Common myeloid progenitor, CD34-positive (primary cell): ENCODE results near the gene PRICKLE1.
A peak's percentile ranks its signal among the peaks of the same experiment; 100 is the strongest.

Experiments used
- CTCF ChIA-PET: fragments of 350-600 bp; sonication (Branson Sonifier 250); formaldehyde crosslinking; loops from one replicate; lab custom pipeline; 2021; ENCODE audit warnings: antibody characterized with exemption; lab: Charles Lee
- POLR2A ChIA-PET: fragments of 350-600 bp; sonication (Branson Sonifier 250); formaldehyde crosslinking; loops from one replicate; lab custom pipeline; 2021; ENCODE audit warnings: antibody characterized with exemption; lab: Charles Lee
- DNase-seq, 3 donors: peaks; one replicate each; pipeline versions ENCODE4 v3.0.0 to v3.0.0-alpha.2; 2013
- H3K27ac ChIP-seq, 2 experiments: 1 replicate in 1 of 2; 2 replicates in 1 of 2; pipeline ENCODE4 v1.7.0; 2013; ENCODE audit warnings: inconsistent platforms in 2 of 2, low read length in 2 of 2, mild to moderate bottlenecking in 2 of 2, low read depth in 1 of 2, moderate library complexity in 1 of 2; ENCODE audit not compliant: severe bottlenecking in 2 of 2, insufficient read depth in 1 of 2, poor library complexity in 1 of 2
- H3K27me3 ChIP-seq, 5 experiments: replicated peaks in 2 of 5; 1 replicate in 3 of 5; 2 replicates in 2 of 5; pipeline versions ENCODE4 v1.6.1 to v1.7.0; 2013; ENCODE audit warnings: low read length in 4 of 5, mild to moderate bottlenecking in 2 of 5, moderate library complexity in 2 of 5, inconsistent platforms in 1 of 5; ENCODE audit not compliant: insufficient read depth in 5 of 5, control insufficient read depth in 4 of 5
- H3K36me3 ChIP-seq, 4 experiments: 1 replicate in 2 of 4; 2 replicates in 2 of 4; pipeline versions ENCODE4 v1.6.1 to v1.7.0; 2013; ENCODE audit warnings: low read length in 3 of 4, control low read depth in 1 of 4, mild to moderate bottlenecking in 1 of 4; ENCODE audit not compliant: control insufficient read depth in 4 of 4, insufficient read depth in 4 of 4
- H3K4me1 ChIP-seq, 4 experiments: 1 replicate in 3 of 4; 2 replicates in 1 of 4; pipeline versions ENCODE4 v1.6.1 to v1.7.1; 2013; ENCODE audit warnings: low read length in 3 of 4, mild to moderate bottlenecking in 3 of 4, control low read depth in 1 of 4, inconsistent platforms in 1 of 4, moderate library complexity in 1 of 4; ENCODE audit not compliant: control insufficient read depth in 4 of 4, insufficient read depth in 4 of 4; ENCODE audit errors: control extremely low read depth in 1 of 4
- H3K4me3 ChIP-seq, 7 experiments: 1 replicate in 4 of 7; 2 replicates in 3 of 7; pipeline versions ENCODE4 v1.5.1 to v1.7.0; 2013; ENCODE audit warnings: mild to moderate bottlenecking in 7 of 7, low read length in 6 of 7, moderate library complexity in 6 of 7, inconsistent platforms in 2 of 7, low read depth in 2 of 7, control low read depth in 1 of 7; ENCODE audit not compliant: insufficient read depth in 4 of 7, control insufficient read depth in 1 of 7; ENCODE audit errors: extremely low read depth in 1 of 7
- H3K9me3 ChIP-seq, 5 experiments: 1 replicate in 4 of 5; 2 replicates in 1 of 5; pipeline versions ENCODE4 v1.6.1 to v1.7.1; 2013; ENCODE audit warnings: low read length in 4 of 5, mild to moderate bottlenecking in 2 of 5, inconsistent platforms in 1 of 5, low read depth in 1 of 5, moderate library complexity in 1 of 5; ENCODE audit not compliant: control insufficient read depth in 4 of 5, insufficient read depth in 2 of 5; ENCODE audit errors: control extremely low read depth in 1 of 5
- WGBS: methylation state at CpG from one replicate; pipeline ENCODE4 v1.1.5; 2013; ENCODE audit not compliant: insufficient coverage; 5-methylcytosine and 5-hydroxymethylcytosine counted together

PRICKLE1 gene

DNA sequence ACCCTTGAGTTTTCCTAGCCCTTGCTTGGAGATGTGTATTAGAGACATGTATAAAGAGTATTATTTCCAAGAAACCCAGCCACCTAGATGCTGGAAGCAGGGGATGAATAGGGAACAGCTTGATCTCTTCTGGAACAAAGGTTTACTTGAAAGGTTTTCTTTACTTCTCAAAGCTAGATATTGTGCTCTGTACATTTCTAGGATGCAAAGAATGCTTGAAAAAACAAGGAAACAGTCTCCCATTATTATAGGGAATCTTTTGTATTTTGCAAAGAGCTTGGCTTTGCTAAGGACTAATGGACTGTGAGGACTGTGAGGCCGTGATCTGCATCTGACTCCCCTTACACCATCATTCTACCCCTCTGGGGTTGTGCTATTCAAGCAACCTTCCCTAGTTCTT is 77.9 kb downstream of the PRICKLE1 start:
- Histone ChIP-seq H3K27me3 (peaks cover 0 to 4% (median 0%) of the 10 kb centered on the region in 5 experiments), H3K9me3 (peaks cover 0 to under 1% (median 0%) of the 10 kb centered on the region in 5 experiments), H3K27ac (no peak overlapping the region), H3K36me3 (no peaks in the 10 kb centered on the region), H3K4me3 (no peak overlapping the region), H3K4me1 (no peaks in the 10 kb centered on the region)
- CTCF ChIA-PET, result no interaction called here
- no CpG with 5 or more reads among the region's 1 CpG for WGBS
- DNase-seq, result no peak
- POLR2A ChIA-PET, result interaction anchor here (1.0 kb wide), 1 partner anchor 15 kb away, joined by 3 read pairs; no protein-coding TSS in a partner anchor

DNA sequence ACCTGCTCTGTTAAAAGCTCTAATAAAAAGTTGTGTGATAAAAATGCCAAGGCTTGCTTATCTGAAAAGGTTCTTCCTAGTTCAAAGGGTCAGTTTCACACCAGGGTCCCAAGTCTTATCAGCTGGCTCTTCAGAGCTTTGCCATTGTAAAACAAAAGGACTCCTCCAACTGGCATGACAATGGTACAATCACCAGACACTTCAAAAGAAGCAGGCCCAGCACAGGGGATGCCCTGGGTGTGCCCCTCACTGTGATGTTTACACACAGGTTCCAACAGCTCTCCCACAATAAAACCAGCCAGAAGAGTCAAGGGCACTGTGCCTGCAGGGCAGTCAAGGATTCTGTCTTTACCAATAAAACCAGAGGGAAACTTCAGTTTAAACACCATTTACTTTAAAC is 78.7 kb downstream of the PRICKLE1 start:
- POLR2A ChIA-PET, result no interaction called here
- Histone ChIP-seq H3K27me3 (peaks cover 0 to 4% (median 0%) of the 10 kb centered on the region in 5 experiments), H3K4me1 (no peaks in the 10 kb centered on the region), H3K4me3 (no peak overlapping the region), H3K36me3 (no peaks in the 10 kb centered on the region), H3K9me3 (no peaks in the 10 kb centered on the region), H3K27ac (no peak overlapping the region)
- DNase-seq, result no peak
- CTCF ChIA-PET, result interaction anchor here (0.6 kb wide), 1 partner anchor 16 kb away, joined by 3 read pairs; no protein-coding TSS in a partner anchor

DNA sequence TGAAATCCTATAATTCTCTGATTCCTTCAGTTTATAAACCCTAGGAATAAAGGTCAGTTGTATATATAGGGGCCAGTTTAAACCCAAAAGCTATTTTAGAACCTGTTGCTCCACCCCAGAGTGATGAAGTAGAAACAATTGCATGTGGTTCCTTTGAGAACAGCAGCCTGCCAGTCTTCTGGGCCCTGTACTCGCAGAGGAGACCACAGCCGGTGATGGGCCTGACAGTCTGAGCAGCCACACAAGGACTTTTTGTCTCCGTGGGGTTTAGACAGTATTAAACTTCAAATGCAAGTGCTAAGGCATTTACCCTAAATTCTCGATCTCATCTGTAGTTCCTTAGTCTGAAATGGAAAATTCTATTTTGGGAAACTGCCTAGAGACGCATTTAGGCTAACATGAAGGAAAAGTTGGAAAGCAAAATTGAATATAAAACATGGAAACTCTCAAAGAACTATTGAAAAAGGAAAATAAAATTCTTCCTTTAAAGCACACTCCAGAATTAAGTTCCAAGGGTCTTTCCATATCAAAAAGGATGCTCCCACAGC is 80.6 kb downstream of the PRICKLE1 start:
- no peak for DNase-seq
- WGBS, result 100% methylated on average over 3 of the region's 5 CpGs
- no peak overlapping the region for H3K27ac ChIP-seq
- H3K27me3 ChIP-seq, result peaks cover 0 to 7% (median 0%) of the 10 kb centered on the region in 5 experiments
- H3K36me3 ChIP-seq, result no peaks in the 10 kb centered on the region
- CTCF ChIA-PET, result no interaction called here
- H3K4me3 ChIP-seq, result no peak overlapping the region
- no peaks in the 10 kb centered on the region for H3K9me3 ChIP-seq
- POLR2A ChIA-PET, result no interaction called here
- H3K4me1 ChIP-seq, result no peaks in the 10 kb centered on the region

DNA sequence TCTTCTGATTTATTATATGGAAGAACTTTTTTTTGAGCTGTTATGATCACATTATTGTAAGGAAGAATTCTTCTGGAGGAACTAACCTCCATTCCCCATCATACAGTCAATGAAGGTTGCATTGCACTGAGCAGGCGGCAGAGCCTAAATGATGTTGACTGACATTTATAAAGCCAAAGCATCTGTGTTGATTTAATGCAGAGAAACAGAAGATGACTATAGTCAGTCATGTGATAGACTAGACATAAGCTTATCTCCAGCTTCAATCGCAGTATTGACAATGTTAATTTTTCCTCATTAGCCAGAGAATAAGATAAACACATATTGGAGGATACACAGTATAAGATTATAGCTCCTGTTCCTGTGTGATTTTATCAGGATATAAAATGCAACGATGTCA is 82.0 kb downstream of the PRICKLE1 start:
- DNase-seq, result no peak
- Histone ChIP-seq H3K36me3 (no peaks in the 10 kb centered on the region), H3K27me3 (peaks cover 0 to 7% (median 0%) of the 10 kb centered on the region in 5 experiments), H3K9me3 (no peaks in the 10 kb centered on the region), H3K27ac (no peak overlapping the region), H3K4me1 (no peaks in the 10 kb centered on the region), H3K4me3 (no peak overlapping the region)
- ChIA-PET CTCF (interaction anchor here (1.1 kb wide), 1 partner anchor 22 kb away, joined by 3 read pairs; no protein-coding TSS in a partner anchor), POLR2A (no interaction called here)
- no CpG with 5 or more reads among the region's 3 CpGs for WGBS

- Histone ChIP-seq H3K4me3 (no peak overlapping the region), H3K27ac (no peak overlapping the region), H3K27me3 (peaks cover 0 to 7% (median 0%) of the 10 kb centered on the region in 5 experiments), H3K4me1 (no peaks in the 10 kb centered on the region), H3K9me3 (no peaks in the 10 kb centered on the region), H3K36me3 (no peaks in the 10 kb centered on the region)
- ChIA-PET CTCF (interaction anchor here (1.1 kb wide), 1 partner anchor 21 kb away, joined by 3 read pairs; no protein-coding TSS in a partner anchor), POLR2A (no interaction called here)
- no CpG with 5 or more reads among the region's 4 CpGs for WGBS
- DNase-seq, result no peak
Observed at GRCh38 chr12:42507081-42507480, 82.5 kb downstream of the PRICKLE1 start.

DNA sequence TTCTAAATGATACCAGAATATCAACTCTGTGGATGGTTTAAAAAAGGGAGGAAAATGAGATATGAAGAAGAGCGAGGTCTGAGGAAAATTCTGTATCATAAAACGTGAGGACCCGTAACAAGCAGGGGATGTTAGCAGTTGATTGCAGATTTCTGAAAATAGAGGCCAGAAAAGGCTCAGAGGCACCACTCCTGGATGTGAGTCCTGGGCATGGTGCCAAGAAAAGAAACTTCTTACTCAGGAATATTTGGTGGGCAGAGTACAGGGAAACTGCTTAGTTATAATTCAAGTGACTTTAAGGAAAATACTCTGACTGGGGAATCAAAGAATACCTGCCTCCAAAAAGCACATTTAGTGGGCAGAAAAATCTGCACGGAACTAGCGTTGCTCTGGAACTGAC is 85.5 kb downstream of the PRICKLE1 start:
- peak in 1 of 3 donors; percentile 5 for DNase-seq
- WGBS, result 53% methylated on average over 5 of the region's 5 CpGs
- H3K36me3 ChIP-seq, result no peaks in the 10 kb centered on the region
- ChIA-PET CTCF (no interaction called here), POLR2A (no interaction called here)
- H3K4me3 ChIP-seq, result no peak overlapping the region
- no peaks in the 10 kb centered on the region for H3K9me3 ChIP-seq
- no peak overlapping the region for H3K27ac ChIP-seq
- no peaks in the 10 kb centered on the region for H3K4me1 ChIP-seq
- peaks cover 0 to 4% (median 0%) of the 10 kb centered on the region in 5 experiments for H3K27me3 ChIP-seq

DNA sequence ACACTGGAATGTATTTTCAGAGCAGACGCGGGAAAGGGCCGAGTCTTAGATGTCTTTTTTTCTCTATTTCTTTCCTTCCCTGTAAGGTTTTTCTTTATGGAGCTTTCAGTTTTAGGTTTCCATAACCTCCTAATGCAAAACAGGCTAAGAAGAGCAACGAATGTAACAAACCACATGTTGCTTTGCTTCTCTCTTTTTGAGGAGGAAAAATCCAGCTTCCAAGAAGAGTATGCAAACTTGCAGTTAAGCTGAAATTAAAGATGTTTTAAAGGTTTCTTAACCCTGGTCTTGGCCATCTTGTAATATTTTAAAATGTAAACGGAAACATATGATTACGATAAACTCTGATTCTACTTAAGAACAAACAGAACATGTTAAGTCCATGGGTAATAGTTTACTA is 86.9 kb downstream of the PRICKLE1 start:
- no peak for DNase-seq
- no peak overlapping the region for H3K4me3 ChIP-seq
- H3K4me1 ChIP-seq, result no peaks in the 10 kb centered on the region
- no peaks in the 10 kb centered on the region for H3K36me3 ChIP-seq
- H3K9me3 ChIP-seq, result no peaks in the 10 kb centered on the region
- ChIA-PET CTCF (no interaction called here), POLR2A (interaction anchor here (0.5 kb wide), 1 partner anchor 11 kb away, joined by 3 read pairs; no protein-coding TSS in a partner anchor)
- H3K27ac ChIP-seq, result no peak overlapping the region
- H3K27me3 ChIP-seq, result peaks cover 0 to 4% (median 0%) of the 10 kb centered on the region in 5 experiments
- 92% methylated on average over 2 of the region's 6 CpGs for WGBS
